GM21717 (cell line): ENCODE results near the gene SEC31A.
"Not testable (repeated sequence)": the region's sequence is repeated elsewhere in the genome, so short reads cannot be mapped to it uniquely, and the experiment has no call there.

Experiments used
- ATAC-seq: cut with Tn5 transposase; IDR thresholded peaks from one replicate; pipeline ENCODE4 v1.9.1; 2021; ENCODE audit warnings: mild to moderate bottlenecking, moderate library complexity; ENCODE audit not compliant: unreplicated experiment

SEC31A gene

GRCh38 chr4:82898322-82899243 lies 7.6 kb upstream of the SEC31A start:
- no peak for ATAC-seq

GRCh38 chr4:82896755-82897154 lies 5.8 kb upstream of the SEC31A start:
- ATAC-seq, result no peak

- no peak for ATAC-seq
Observed at GRCh38 chr4:82893942-82894341, 3.0 kb upstream of the SEC31A start.

- no peak for ATAC-seq
Observed at GRCh38 chr4:82892467-82892802, 1.5 kb upstream of the SEC31A start.

- peak; percentile 2 for ATAC-seq
Observed at GRCh38 chr4:82891707-82892466, 934 bp upstream of the SEC31A start.

- no peak for ATAC-seq
Observed at GRCh38 chr4:82890528-82890900, 439 bp downstream of the SEC31A start.

- no peak for ATAC-seq
Observed at GRCh38 chr4:82889287-82889686, 1.7 kb downstream of the SEC31A start.

GRCh38 chr4:82886147-82886942 lies 4.6 kb downstream of the SEC31A start:
- no peak for ATAC-seq

GRCh38 chr4:82885410-82885809 lies 5.5 kb downstream of the SEC31A start:
- ATAC-seq, result no peak

GRCh38 chr4:82868572-82868971 lies 22.4 kb downstream of the SEC31A start:
- no peak for ATAC-seq

GRCh38 chr4:82866706-82867385 lies 24.1 kb downstream of the SEC31A start:
- ATAC-seq, result no peak

- not testable (repeated sequence) for ATAC-seq
Observed at GRCh38 chr4:82866033-82866432, 24.9 kb downstream of the SEC31A start.

- no peak for ATAC-seq
Observed at GRCh38 chr4:82865592-82865991, 25.4 kb downstream of the SEC31A start.

- ATAC-seq, result no peak
Observed at GRCh38 chr4:82864336-82864979, 26.5 kb downstream of the SEC31A start.

- no peak for ATAC-seq
Observed at GRCh38 chr4:82861529-82861928, 29.4 kb downstream of the SEC31A start.

- ATAC-seq, result not testable (repeated sequence)
Observed at GRCh38 chr4:82860487-82860886, 30.5 kb downstream of the SEC31A start.

GRCh38 chr4:82852751-82853285 lies 38.1 kb downstream of the SEC31A start:
- ATAC-seq, result no peak

GRCh38 chr4:82851885-82852750 lies 38.8 kb downstream of the SEC31A start:
- ATAC-seq, result no peak

GRCh38 chr4:82851318-82851717 lies 39.6 kb downstream of the SEC31A start:
- ATAC-seq, result no peak
